ENCODE data around the gene PPP3CA.
"Not testable (repeated sequence)": the region's sequence is repeated elsewhere in the genome, so short reads cannot be mapped to it uniquely, and the experiment has no call there.

Gene PPP3CA

GRCh38 chr4:101201421-101201820 is 145.9 kb downstream of the PPP3CA start:
- no peak for DNase-seq

- DNase-seq: no peak
Measured at GRCh38 chr4:101200561-101200960, 146.8 kb downstream of the PPP3CA start.

- DNase-seq: no peak
Measured at GRCh38 chr4:101199507-101200285, 147.6 kb downstream of the PPP3CA start.

GRCh38 chr4:101198682-101199339 is 148.5 kb downstream of the PPP3CA start:
- DNase-seq: no peak

- no peak for DNase-seq
Measured at GRCh38 chr4:101197350-101197749, 150.0 kb downstream of the PPP3CA start.

GRCh38 chr4:101192244-101192643 is 155.1 kb downstream of the PPP3CA start:
- DNase-seq: no peak

- DNase-seq: no peak
Measured at GRCh38 chr4:101191302-101192098, 155.8 kb downstream of the PPP3CA start.

- no peak for DNase-seq
Measured at GRCh38 chr4:101190751-101191150, 156.6 kb downstream of the PPP3CA start.

GRCh38 chr4:101188906-101189305 is 158.4 kb downstream of the PPP3CA start:
- no peak for DNase-seq

- no peak for DNase-seq
Measured at GRCh38 chr4:101187841-101188240, 159.5 kb downstream of the PPP3CA start.

GRCh38 chr4:101186567-101187184 is 160.7 kb downstream of the PPP3CA start:
- DNase-seq: no peak

- DNase-seq: no peak
Measured at GRCh38 chr4:101184668-101185067, 162.7 kb downstream of the PPP3CA start.

GRCh38 chr4:101183666-101184373 is 163.5 kb downstream of the PPP3CA start:
- DNase-seq: no peak

- no peak for DNase-seq
Measured at GRCh38 chr4:101183221-101183620, 164.1 kb downstream of the PPP3CA start.

GRCh38 chr4:101182688-101183087 is 164.6 kb downstream of the PPP3CA start:
- not testable (repeated sequence) for DNase-seq

- DNase-seq: no peak
Measured at GRCh38 chr4:101178731-101179130, 168.6 kb downstream of the PPP3CA start.

- DNase-seq: no peak
Measured at GRCh38 chr4:101177154-101177553, 170.2 kb downstream of the PPP3CA start.

- DNase-seq: no peak
Measured at GRCh38 chr4:101175896-101176676, 171.2 kb downstream of the PPP3CA start.

GRCh38 chr4:101174679-101175345 is 172.5 kb downstream of the PPP3CA start:
- DNase-seq: no peak

GRCh38 chr4:101172369-101172768 is 175.0 kb downstream of the PPP3CA start:
- DNase-seq: no peak

GRCh38 chr4:101171747-101172146 is 175.6 kb downstream of the PPP3CA start:
- DNase-seq: no peak
